A549 (cell line): Measurements from ENCODE around the gene DLG2.

Experiments
- EP300 ChIP-seq, 2 experiments: fragments of >200 bp; sonication (Bioruptor Twin); formaldehyde crosslinking; IDR thresholded peaks; 2 replicates in 1 of 2; 3 replicates in 1 of 2; pipeline ENCODE4 v1.6.1; 2016 to 2017
- ESRRA ChIP-seq: fragments of 150-350 bp; IDR thresholded peaks from 2 replicates; pipeline ENCODE4 v1.6.1; 2014; ENCODE audit warnings: mild to moderate bottlenecking, low read length, borderline replicate concordance
- JUNB ChIP-seq: fragments of >200 bp; sonication (Bioruptor Twin); formaldehyde crosslinking; IDR thresholded peaks from 2 replicates; pipeline ENCODE4 v1.6.1; 2016
- KDM1A ChIP-seq: fragments of 200-600 bp; sonication (generic); IDR thresholded peaks from 2 replicates; pipeline ENCODE4 v1.6.1; 2016; ENCODE audit warnings: low read depth, mild to moderate bottlenecking
- MAFK ChIP-seq: fragments of 450-650 bp; IDR thresholded peaks from 2 replicates; pipeline ENCODE4 v1.6.1; 2014; ENCODE audit not compliant: partially characterized antibody
- MYC ChIP-seq: IDR thresholded peaks from 2 replicates; pipeline ENCODE4 v1.6.1; 2012; ENCODE audit warnings: mild to moderate bottlenecking, inconsistent platforms, low read length, improper control_type of control experiment, borderline replicate concordance
- POLR2A ChIP-seq: IDR thresholded peaks from 2 replicates; pipeline ENCODE4 v1.6.1; 2012; ENCODE audit warnings: mild to moderate bottlenecking, low read length
- POLR2AphosphoS2 ChIP-seq: conservative IDR thresholded peaks from 2 replicates; pipeline ENCODE4 v1.6.1; 2012; ENCODE audit warnings: low read length, improper control_type of control experiment, inconsistent platforms
- RCOR1 ChIP-seq: fragments of 150-350 bp; IDR thresholded peaks from 2 replicates; pipeline ENCODE4 v1.6.1; 2014; ENCODE audit warnings: antibody characterized with exemption, low read length, low read depth
- RFX5 ChIP-seq: fragments of 450-650 bp; IDR thresholded peaks from 2 replicates; pipeline ENCODE4 v1.7.1; 2014; ENCODE audit warnings: antibody characterized with exemption, mild to moderate bottlenecking, moderate library complexity
- SMC3 ChIP-seq: fragments of >200 bp; sonication (Bioruptor Twin); formaldehyde crosslinking; IDR thresholded peaks from 3 replicates; pipeline ENCODE4 v1.6.1; 2018; ENCODE audit warnings: inconsistent platforms
- TF ChIP-seq, protein P1 (sequence below): IDR thresholded peaks from 2 replicates; pipeline ENCODE4 v1.6.1; 2012
- TF ChIP-seq, protein P2 (sequence below): fragments of >200 bp; sonication (Bioruptor Twin); formaldehyde crosslinking; IDR thresholded peaks from 3 replicates; pipeline ENCODE4 v1.5.1; 2016
- TF ChIP-seq, protein P3 (sequence below): fragments of 200-600 bp; sonication (generic); IDR thresholded peaks from 2 replicates; pipeline ENCODE4 v1.6.1; 2016; ENCODE audit warnings: antibody characterized with exemption, mild to moderate bottlenecking, moderate library complexity

DNA sequence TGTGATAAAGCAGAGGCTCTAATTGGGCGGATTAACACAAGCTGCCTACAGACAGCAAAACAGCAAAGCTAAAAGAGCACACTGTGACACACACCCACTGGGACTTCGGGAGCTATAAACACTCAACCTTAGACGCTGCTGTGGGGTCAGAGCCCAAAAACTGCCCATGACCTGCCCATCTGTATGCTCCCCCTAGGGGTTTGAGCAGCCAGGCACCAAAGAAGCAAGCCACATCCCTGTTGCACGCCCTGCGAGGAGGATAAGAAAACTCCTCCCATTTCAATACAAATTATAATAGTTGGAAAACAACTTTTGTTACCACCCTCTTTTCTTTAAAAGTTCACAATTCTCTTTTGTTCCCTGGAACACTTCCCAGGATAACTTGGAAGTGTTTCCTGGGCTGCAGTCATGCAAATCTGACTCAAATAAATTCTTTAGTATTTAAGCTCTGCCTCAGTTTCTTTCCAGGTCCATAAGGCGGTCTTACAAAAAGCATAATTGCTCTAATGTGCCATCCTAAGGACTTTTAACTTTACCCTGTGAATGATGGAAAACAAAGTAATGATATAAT lies 86.4 kb downstream of the DLG2 start:
- TF ChIP-seq, protein P1, sequence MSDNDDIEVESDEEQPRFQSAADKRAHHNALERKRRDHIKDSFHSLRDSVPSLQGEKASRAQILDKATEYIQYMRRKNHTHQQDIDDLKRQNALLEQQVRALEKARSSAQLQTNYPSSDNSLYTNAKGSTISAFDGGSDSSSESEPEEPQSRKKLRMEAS = no peak
- TF ChIP-seq POLR2A (no peak), RFX5 (no peak), POLR2AphosphoS2 (no peak), RCOR1 (no peak), ESRRA (no peak), EP300 (IDR thresholded peaks at IDR 0.05) (no peak), JUNB (no peak), MAFK (no peak), SMC3 (no peak), KDM1A (no peak), MYC (no peak)
- TF ChIP-seq, protein P2, sequence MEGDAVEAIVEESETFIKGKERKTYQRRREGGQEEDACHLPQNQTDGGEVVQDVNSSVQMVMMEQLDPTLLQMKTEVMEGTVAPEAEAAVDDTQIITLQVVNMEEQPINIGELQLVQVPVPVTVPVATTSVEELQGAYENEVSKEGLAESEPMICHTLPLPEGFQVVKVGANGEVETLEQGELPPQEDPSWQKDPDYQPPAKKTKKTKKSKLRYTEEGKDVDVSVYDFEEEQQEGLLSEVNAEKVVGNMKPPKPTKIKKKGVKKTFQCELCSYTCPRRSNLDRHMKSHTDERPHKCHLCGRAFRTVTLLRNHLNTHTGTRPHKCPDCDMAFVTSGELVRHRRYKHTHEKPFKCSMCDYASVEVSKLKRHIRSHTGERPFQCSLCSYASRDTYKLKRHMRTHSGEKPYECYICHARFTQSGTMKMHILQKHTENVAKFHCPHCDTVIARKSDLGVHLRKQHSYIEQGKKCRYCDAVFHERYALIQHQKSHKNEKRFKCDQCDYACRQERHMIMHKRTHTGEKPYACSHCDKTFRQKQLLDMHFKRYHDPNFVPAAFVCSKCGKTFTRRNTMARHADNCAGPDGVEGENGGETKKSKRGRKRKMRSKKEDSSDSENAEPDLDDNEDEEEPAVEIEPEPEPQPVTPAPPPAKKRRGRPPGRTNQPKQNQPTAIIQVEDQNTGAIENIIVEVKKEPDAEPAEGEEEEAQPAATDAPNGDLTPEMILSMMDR = no peak
- TF ChIP-seq, protein P3, sequence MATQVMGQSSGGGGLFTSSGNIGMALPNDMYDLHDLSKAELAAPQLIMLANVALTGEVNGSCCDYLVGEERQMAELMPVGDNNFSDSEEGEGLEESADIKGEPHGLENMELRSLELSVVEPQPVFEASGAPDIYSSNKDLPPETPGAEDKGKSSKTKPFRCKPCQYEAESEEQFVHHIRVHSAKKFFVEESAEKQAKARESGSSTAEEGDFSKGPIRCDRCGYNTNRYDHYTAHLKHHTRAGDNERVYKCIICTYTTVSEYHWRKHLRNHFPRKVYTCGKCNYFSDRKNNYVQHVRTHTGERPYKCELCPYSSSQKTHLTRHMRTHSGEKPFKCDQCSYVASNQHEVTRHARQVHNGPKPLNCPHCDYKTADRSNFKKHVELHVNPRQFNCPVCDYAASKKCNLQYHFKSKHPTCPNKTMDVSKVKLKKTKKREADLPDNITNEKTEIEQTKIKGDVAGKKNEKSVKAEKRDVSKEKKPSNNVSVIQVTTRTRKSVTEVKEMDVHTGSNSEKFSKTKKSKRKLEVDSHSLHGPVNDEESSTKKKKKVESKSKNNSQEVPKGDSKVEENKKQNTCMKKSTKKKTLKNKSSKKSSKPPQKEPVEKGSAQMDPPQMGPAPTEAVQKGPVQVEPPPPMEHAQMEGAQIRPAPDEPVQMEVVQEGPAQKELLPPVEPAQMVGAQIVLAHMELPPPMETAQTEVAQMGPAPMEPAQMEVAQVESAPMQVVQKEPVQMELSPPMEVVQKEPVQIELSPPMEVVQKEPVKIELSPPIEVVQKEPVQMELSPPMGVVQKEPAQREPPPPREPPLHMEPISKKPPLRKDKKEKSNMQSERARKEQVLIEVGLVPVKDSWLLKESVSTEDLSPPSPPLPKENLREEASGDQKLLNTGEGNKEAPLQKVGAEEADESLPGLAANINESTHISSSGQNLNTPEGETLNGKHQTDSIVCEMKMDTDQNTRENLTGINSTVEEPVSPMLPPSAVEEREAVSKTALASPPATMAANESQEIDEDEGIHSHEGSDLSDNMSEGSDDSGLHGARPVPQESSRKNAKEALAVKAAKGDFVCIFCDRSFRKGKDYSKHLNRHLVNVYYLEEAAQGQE = no peak
